Astrocyte of the cerebellum (primary cell): ENCODE results near the gene NFIA.

ENCODE experiments used
- DNase-seq: peaks from one replicate; pipeline ENCODE4 v3.0.0-alpha.2; 2011; ENCODE audit warnings: low read depth
- H3K4me3 ChIP-seq: 2 replicates; pipeline ENCODE4 v1.5.1; 2011; ENCODE audit warnings: mild to moderate bottlenecking, low read depth, low read length, moderate library complexity
- in situ Hi-C: cut with HindIII; loops from 2 replicates; pipeline ENCODE4 v1.10.0; 2017; ENCODE audit warnings: low sequenced_read_pairs
- TF ChIP-seq, protein P1 (sequence below): IDR thresholded peaks from 2 replicates; pipeline ENCODE4 v1.5.1; 2012; ENCODE audit warnings: low read length, low read depth, moderate library complexity, mild to moderate bottlenecking; ENCODE audit errors: missing control alignments

NFIA gene

DNA sequence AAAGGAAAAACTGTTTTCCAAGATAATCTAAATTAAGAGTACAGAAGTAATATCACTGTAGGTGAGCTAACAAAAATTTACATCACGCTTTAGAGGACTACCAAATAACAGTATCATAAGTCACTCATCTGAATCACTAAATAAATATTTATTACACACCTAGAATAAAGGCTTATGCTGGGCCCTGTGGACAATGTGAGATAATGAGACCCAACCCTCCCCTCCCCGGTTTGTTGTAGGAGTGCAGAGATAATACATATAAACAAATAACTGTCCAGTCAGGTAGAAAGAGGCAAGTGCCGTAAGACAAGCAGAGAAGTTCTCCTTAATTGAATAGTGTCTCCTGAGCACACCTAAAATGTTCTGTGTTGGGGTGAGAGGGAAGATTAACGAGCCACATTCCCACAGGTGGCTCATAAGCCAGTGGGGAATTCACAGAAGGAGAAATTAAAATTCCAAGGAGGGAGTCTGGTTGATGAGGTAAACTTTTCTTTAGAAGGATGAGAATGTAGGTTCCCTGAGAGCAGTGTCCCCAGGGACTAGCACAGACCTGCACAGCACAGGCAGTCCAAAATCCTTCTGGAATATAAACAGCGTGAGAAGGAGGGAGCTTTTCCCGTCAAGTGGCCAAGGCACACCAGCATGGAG, 241.4 kb downstream of the NFIA start:
- H3K4me3 ChIP-seq, result no peak overlapping the region
- in situ Hi-C loops, result no loop called here
- no peak for DNase-seq
- TF ChIP-seq, protein P1, sequence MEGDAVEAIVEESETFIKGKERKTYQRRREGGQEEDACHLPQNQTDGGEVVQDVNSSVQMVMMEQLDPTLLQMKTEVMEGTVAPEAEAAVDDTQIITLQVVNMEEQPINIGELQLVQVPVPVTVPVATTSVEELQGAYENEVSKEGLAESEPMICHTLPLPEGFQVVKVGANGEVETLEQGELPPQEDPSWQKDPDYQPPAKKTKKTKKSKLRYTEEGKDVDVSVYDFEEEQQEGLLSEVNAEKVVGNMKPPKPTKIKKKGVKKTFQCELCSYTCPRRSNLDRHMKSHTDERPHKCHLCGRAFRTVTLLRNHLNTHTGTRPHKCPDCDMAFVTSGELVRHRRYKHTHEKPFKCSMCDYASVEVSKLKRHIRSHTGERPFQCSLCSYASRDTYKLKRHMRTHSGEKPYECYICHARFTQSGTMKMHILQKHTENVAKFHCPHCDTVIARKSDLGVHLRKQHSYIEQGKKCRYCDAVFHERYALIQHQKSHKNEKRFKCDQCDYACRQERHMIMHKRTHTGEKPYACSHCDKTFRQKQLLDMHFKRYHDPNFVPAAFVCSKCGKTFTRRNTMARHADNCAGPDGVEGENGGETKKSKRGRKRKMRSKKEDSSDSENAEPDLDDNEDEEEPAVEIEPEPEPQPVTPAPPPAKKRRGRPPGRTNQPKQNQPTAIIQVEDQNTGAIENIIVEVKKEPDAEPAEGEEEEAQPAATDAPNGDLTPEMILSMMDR, result no peak

DNA sequence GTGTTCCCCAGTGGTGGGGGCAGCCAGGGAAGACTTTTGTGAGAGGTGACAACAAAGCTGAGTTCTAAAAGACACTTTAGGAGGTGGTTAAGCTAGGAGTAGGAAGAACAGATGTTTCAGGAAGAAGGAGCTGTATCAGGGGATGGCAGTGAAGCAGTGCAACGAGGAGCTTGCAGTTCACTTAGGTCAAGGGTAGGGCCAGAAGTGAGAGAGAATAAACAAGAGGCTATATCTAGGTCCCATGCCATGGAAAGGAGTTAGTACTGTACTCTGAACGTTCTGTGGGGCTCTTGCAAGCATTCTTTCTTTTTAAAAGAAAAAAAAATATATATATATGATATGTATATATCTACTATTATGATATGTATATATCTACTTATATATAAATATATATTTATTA, 244.4 kb downstream of the NFIA start:
- in situ Hi-C loops, result no loop called here
- TF ChIP-seq, protein P1, result no peak

DNA sequence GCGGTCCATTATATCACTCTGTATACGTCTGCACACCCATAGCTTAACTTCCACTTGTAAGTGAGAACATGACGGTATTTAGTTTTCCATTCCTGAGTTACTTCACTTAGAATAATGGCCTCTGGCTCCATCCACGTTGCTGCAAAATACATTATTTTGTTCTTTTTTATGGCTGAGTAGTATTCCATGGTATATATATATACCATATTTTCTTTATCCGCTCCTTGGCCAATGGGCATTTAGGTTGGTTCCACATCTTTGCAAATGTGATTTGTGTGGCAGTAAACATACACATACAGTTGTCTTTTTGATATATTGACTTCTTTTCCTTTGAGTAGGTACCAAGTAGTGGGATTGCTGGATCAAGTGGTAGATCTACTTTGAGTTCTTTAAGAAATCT, 245.1 kb downstream of the NFIA start:
- DNase-seq, result no peak
- in situ Hi-C loops, result no loop called here
- H3K4me3 ChIP-seq, result no peak overlapping the region
- TF ChIP-seq, protein P1, result no peak

More for the DNA sequence above, 244.4 kb downstream of the NFIA start:
- DNase-seq, result no peak
- H3K4me3 ChIP-seq, result no peak overlapping the region

DNA sequence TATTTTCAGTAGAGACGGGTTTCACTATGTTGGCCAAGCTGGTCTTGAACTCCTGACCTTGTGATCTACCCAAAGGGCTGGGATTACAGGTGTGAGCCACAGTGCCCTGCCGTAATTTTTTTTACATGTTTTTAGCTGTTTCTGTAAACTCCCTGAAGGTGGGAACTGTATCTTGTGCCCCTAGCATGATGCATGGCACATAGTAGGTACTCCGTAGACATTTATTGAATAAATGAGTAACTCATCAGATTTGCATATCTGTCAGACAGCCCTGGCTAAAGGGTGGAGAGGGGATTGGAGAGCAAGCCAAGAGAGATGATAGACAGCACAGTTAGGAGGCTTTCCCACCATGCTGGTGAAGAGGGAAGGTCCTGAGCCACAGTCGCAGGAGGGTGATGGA, 247.2 kb downstream of the NFIA start:
- TF ChIP-seq, protein P1, result no peak
- no peak overlapping the region for H3K4me3 ChIP-seq
- no peak for DNase-seq
- in situ Hi-C loops, result no loop called here

DNA sequence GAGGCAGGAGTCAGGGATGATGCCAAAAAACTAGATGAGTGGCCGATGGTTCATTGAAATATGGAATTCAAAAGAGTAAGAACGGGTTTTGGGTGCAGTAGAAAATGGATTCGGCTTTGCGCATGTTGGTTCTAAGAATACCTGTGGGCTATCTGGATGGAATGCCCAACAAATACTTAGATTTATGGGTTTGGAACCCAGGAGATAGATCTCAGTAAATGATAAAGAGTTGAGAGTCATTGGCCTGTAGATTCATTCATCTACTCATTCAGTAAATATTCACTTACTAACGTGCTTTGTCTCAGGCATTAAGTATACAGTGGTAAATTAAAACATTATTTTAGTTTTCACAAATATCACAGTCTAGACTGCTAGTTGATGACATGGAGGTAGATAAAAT, 247.7 kb downstream of the NFIA start:
- no peak for DNase-seq
- TF ChIP-seq, protein P1, result no peak
- no peak overlapping the region for H3K4me3 ChIP-seq
- in situ Hi-C loops, result loop anchor here (5.0 kb wide), 1 partner anchor 38 kb away; no protein-coding TSS in a partner anchor

DNA sequence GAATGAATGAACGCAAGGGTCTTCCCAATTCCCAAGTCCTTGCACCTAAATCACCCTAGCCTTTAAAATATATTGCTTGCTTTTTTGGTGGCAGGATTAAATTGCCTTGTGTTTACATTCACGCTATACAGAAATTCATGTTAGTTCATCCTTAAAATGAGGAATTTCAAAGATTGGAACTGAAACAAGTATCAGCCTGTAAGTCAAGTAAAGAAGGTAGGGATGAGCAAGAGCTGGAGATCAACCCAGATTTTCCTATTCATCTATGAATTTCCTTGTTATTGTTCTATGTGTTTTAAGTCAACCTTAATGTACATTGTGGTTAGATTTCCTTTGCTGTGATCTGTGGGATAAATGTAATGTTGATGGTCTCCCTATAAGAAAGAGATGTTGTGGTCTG, 248.2 kb downstream of the NFIA start:
- in situ Hi-C loops, result loop anchor here (5.0 kb wide), 1 partner anchor 38 kb away; no protein-coding TSS in a partner anchor

More for the DNA sequence above, 248.2 kb downstream of the NFIA start:
- no peak for DNase-seq
- H3K4me3 ChIP-seq, result no peak overlapping the region
- TF ChIP-seq, protein P1, result no peak
